Tibial nerve (tissue), 4 donors: ENCODE results near the gene SP140. TPM values are rescaled to one million over a fixed set of nuclear protein-coding genes. Genes with fewer than 3 reads are reported as not detected.
"Not testable (repeated sequence)": the region's sequence is repeated elsewhere in the genome, so short reads cannot be mapped to it uniquely, and the experiment has no call there.

Experiments
- DNase-seq, 2 donors: peaks; one replicate each; pipeline ENCODE4 v3.0.0-alpha.2; 2019; ENCODE audit warnings: low spot score in 2 of 2
- H3K27ac ChIP-seq, 4 donors: fragments of 200-600 bp; sonication (generic) in 3 of 4; one replicate each; pipeline ENCODE4 v1.5.1; 2017 to 2019; ENCODE audit warnings: mild to moderate bottlenecking in 1 of 4
- H3K27me3 ChIP-seq, 2 donors: fragments of 200-600 bp; sonication (generic) in 1 of 2; one replicate each; pipeline versions ENCODE4 v1.5.1 to v1.6.0; 2017 to 2019
- H3K36me3 ChIP-seq, 3 donors: fragments of 200-600 bp; sonication (generic); one replicate each; pipeline ENCODE4 v1.5.1; 2018 to 2019
- H3K4me1 ChIP-seq, 4 donors: fragments of 200-600 bp; sonication (generic) in 3 of 4; one replicate each; pipeline ENCODE4 v1.5.1; 2017 to 2019
- H3K4me3 ChIP-seq, 4 donors: fragments of 200-600 bp; sonication (generic) in 3 of 4; one replicate each; pipeline ENCODE4 v1.5.1; 2017 to 2019; ENCODE audit warnings: mild to moderate bottlenecking in 1 of 4, moderate library complexity in 1 of 4
- H3K9me3 ChIP-seq, 4 donors: fragments of 200-600 bp; sonication (generic) in 3 of 4; one replicate each; pipeline ENCODE4 v1.5.1; 2017 to 2019
- CTCF ChIP-seq, 5 experiments: fragments of 200-600 bp in 3 of 5; fragments of 450-650 bp in 2 of 5; sonication (generic) in 3 of 5; IDR thresholded peaks; one replicate each; pipeline ENCODE4 v1.5.1; 2016 to 2019; ENCODE audit warnings: antibody characterized with exemption in 5 of 5, mild to moderate bottlenecking in 3 of 5, moderate library complexity in 2 of 5
- EP300 ChIP-seq, 2 donors: sonication (generic); formaldehyde crosslinking; IDR thresholded peaks; one replicate each; pipeline ENCODE4 v1.6.1; 2017; ENCODE audit warnings: antibody characterized with exemption in 2 of 2, mild to moderate bottlenecking in 1 of 2
- POLR2A ChIP-seq, 2 donors: fragments of 450-650 bp; IDR thresholded peaks; one replicate each; pipeline ENCODE4 v1.6.1; 2017; ENCODE audit warnings: antibody characterized with exemption in 2 of 2, mild to moderate bottlenecking in 2 of 2, moderate library complexity in 2 of 2
- WGBS, 2 donors: methylation state at CpG; one replicate each; pipeline ENCODE4 v1.1.5; 2018; 5-methylcytosine and 5-hydroxymethylcytosine counted together
- total RNA-seq, 4 donors: library from RNA; depleted of rRNA; stranded (reverse); fragments of >200 nt; gene quantifications; one replicate each; pipeline ENCODE4 v1.1.0, GENCODE V29; 2016

SP140 gene
- total RNA-seq, 4 donors from 2014 or later = 0.63 to 4.5 (median 1.4) TPM

DNA sequence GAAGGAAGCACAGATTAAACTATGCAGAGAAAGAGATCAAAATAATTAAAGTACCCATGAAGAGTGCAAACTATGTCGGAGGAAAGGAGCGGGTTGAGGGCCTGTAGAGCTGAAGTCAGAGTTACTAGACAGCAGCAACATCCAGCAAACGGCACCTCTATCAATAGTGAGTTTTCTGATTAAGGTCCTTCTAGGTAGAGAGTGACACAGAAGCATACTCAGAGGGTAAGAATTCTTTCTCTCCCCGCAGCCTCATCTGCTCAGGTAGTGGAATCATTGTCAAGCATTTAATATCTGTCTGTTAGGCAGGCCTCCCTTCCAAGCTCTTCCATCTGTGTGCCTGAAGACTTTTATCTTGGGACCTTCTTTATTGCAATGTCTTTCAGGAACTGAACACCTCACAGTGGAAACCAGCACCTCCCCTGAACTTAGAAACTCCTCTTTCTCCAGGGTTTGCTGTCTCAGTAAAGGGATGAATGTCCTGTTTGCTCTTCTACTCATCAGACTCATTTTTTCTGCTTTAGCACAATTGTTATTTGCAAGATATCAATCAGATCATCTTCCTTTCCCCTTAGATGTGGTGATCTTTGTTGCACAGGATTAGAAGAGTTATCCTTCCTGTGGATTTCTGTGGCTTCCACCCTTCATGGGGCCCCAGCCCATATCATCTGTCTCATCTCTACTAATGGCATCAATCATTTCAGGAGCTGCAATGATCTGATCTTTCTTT is 28.8 kb downstream of the SP140 start:
- H3K4me1 ChIP-seq = peaks cover 0 to 10% (median 0%) of the 10 kb centered on the region in 4 donors
- H3K4me3 ChIP-seq = no peak overlapping the region
- no peak for DNase-seq
- no peaks in the 10 kb centered on the region for H3K9me3 ChIP-seq
- no peaks in the 10 kb centered on the region for H3K27me3 ChIP-seq
- no peaks in the 10 kb centered on the region for H3K36me3 ChIP-seq
- no peak overlapping the region for H3K27ac ChIP-seq
- TF ChIP-seq EP300 (IDR thresholded peaks at IDR 0.05) (no peak), CTCF (IDR thresholded peaks at IDR 0.05) (no peak), POLR2A (IDR thresholded peaks at IDR 0.05) (no peak)
- WGBS, 2 donors = 77 to 85% methylated on average over 4 of the region's 4 CpGs

GRCh38 chr2:230256733-230257332 is 31.3 kb downstream of the SP140 start:
- no peak overlapping the region for H3K27ac ChIP-seq
- no peaks in the 10 kb centered on the region for H3K27me3 ChIP-seq
- peaks cover 0 to 6% (median 0%) of the 10 kb centered on the region in 4 donors for H3K9me3 ChIP-seq
- H3K4me3 ChIP-seq = no peak overlapping the region
- no peak for DNase-seq
- WGBS, 2 donors = 88 to 96% methylated on average over 3 of the region's 3 CpGs
- H3K4me1 ChIP-seq = peaks cover 0 to 10% (median 0%) of the 10 kb centered on the region in 4 donors
- TF ChIP-seq EP300 (IDR thresholded peaks at IDR 0.05) (no peak), POLR2A (IDR thresholded peaks at IDR 0.05) (no peak), CTCF (IDR thresholded peaks at IDR 0.05) (no peak)
- H3K36me3 ChIP-seq = no peaks in the 10 kb centered on the region

GRCh38 chr2:230258483-230258882 is 32.9 kb downstream of the SP140 start:
- Histone ChIP-seq H3K4me1 (peaks cover 0 to 10% (median 0%) of the 10 kb centered on the region in 4 donors), H3K27ac (no peak overlapping the region), H3K9me3 (peaks cover 0 to 6% (median 0%) of the 10 kb centered on the region in 4 donors), H3K27me3 (no peaks in the 10 kb centered on the region), H3K4me3 (no peak overlapping the region), H3K36me3 (no peaks in the 10 kb centered on the region)
- TF ChIP-seq EP300 (IDR thresholded peaks at IDR 0.05) (no peak), CTCF (IDR thresholded peaks at IDR 0.05) (no peak), POLR2A (IDR thresholded peaks at IDR 0.05) (no peak)
- WGBS, 2 donors = 43 to 44% methylated on average over 4 of the region's 4 CpGs
- no peak for DNase-seq

GRCh38 chr2:230262246-230262645 is 36.7 kb downstream of the SP140 start:
- H3K9me3 ChIP-seq = peaks cover 0 to 6% (median 0%) of the 10 kb centered on the region in 4 donors
- no peaks in the 10 kb centered on the region for H3K36me3 ChIP-seq
- WGBS, 2 donors = 86 to 88% methylated on average over 5 of the region's 5 CpGs
- DNase-seq = no peak
- TF ChIP-seq CTCF (IDR thresholded peaks at IDR 0.05) = no peak
- no peak for TF ChIP-seq POLR2A (IDR thresholded peaks at IDR 0.05)
- no peak for TF ChIP-seq EP300 (IDR thresholded peaks at IDR 0.05)
- H3K27ac ChIP-seq = no peak overlapping the region
- peaks cover 0 to 10% (median 0%) of the 10 kb centered on the region in 4 donors for H3K4me1 ChIP-seq
- H3K27me3 ChIP-seq = no peaks in the 10 kb centered on the region
- H3K4me3 ChIP-seq = no peak overlapping the region

- not testable (repeated sequence) for DNase-seq, H3K9me3 ChIP-seq, H3K27ac ChIP-seq, H3K36me3 ChIP-seq, H3K27me3 ChIP-seq, H3K4me3 ChIP-seq
- H3K4me1 ChIP-seq = peaks cover 0 to 15% (median 7%) of the 10 kb centered on the region in 4 donors
- WGBS, 2 donors = 57 to 58% methylated on average over 4 of the region's 4 CpGs
Measured at GRCh38 chr2:230264945-230265344, 39.4 kb downstream of the SP140 start.
